H1 (cell line): Measurements from ENCODE around the gene FRMPD1. TPM values are rescaled to one million over a fixed set of nuclear protein-coding genes. Genes with fewer than 3 reads are reported as not detected.

ENCODE experiments used
- CTCF ChIA-PET: fragments of 300-600 bp; sonication (Branson Sonifier 250); formaldehyde crosslinking; loops from one replicate; lab custom pipeline; 2021; ENCODE audit not compliant: partially characterized antibody; lab: Charles Lee
- POLR2A ChIA-PET: fragments of 300-600 bp; sonication (Branson Sonifier 250); formaldehyde crosslinking; loops from one replicate; lab custom pipeline; 2021; ENCODE audit warnings: inconsistent platforms; ENCODE audit not compliant: partially characterized antibody; lab: Charles Lee
- DNase-seq, 2 experiments: peaks; one replicate each; pipeline versions ENCODE4 v3.0.0 to v3.0.0-alpha.2; 2010 to 2022; ENCODE audit warnings: low spot score in 2 of 2, low read depth in 1 of 2, mixed read lengths in 1 of 2
- FAIRE-seq: peaks from 2 replicates; lab custom pipeline; 2011; peaks lifted over from hg19 to GRCh38; lab: Jason Lieb, UNC
- H2AFZ ChIP-seq: 2 replicates; pipeline ENCODE4 v1.8.1; 2012; ENCODE audit warnings: low read length, inconsistent platforms
- H2AK5ac ChIP-seq: 2 replicates; pipeline ENCODE4 v1.6.1; 2013; ENCODE audit warnings: low read depth, low read length
- H2BK120ac ChIP-seq: replicated peaks from 2 replicates; pipeline ENCODE3; 2013; ENCODE audit warnings: low read depth, low read length, inconsistent platforms
- H2BK12ac ChIP-seq: 2 replicates; pipeline ENCODE4 v1.6.1; 2013; ENCODE audit warnings: low read depth, low read length
- H2BK15ac ChIP-seq: 2 replicates; pipeline ENCODE4 v1.6.1; 2013; ENCODE audit warnings: low read length
- H2BK20ac ChIP-seq: 2 replicates; pipeline ENCODE4 v1.6.1; 2013; ENCODE audit warnings: low read length
- H2BK5ac ChIP-seq: 2 replicates; pipeline ENCODE4 v1.6.1; 2013; ENCODE audit warnings: low read depth, low read length
- H3K14ac ChIP-seq: 2 replicates; pipeline ENCODE4 v1.6.1; 2013; ENCODE audit warnings: inconsistent platforms; ENCODE audit not compliant: insufficient read length
- H3K18ac ChIP-seq: 2 replicates; pipeline ENCODE4 v1.6.1; 2013; ENCODE audit warnings: low read length; ENCODE audit errors: extremely low read depth
- H3K23ac ChIP-seq: 2 replicates; pipeline ENCODE4 v1.6.1; 2013; ENCODE audit warnings: inconsistent platforms; ENCODE audit not compliant: insufficient read length
- H3K23me2 ChIP-seq: 2 replicates; pipeline ENCODE4 v1.6.1; 2013; ENCODE audit warnings: low read depth, low read length
- H3K27ac ChIP-seq: 2 replicates; pipeline ENCODE4 v1.6.1; 2011; ENCODE audit warnings: low read depth, low read length, inconsistent platforms
- H3K27me3 ChIP-seq, 4 experiments: replicated peaks in 1 of 4; 1 replicate in 1 of 4; 2 replicates in 3 of 4; pipeline versions ENCODE4 v1.6.1 to v1.8.1; 2011 to 2013; ENCODE audit warnings: low read length in 3 of 4, mild to moderate bottlenecking in 3 of 4, inconsistent platforms in 2 of 4, mixed read lengths in 2 of 4, moderate library complexity in 1 of 4; ENCODE audit not compliant: control insufficient read depth in 3 of 4, insufficient read depth in 3 of 4; ENCODE audit errors: extremely low read depth in 1 of 4
- H3K36me3 ChIP-seq, 4 experiments: 2 replicates each; pipeline versions ENCODE4 v1.6.1 to v1.8.1; 2011 to 2013; ENCODE audit warnings: mild to moderate bottlenecking in 4 of 4, low read length in 3 of 4, moderate library complexity in 2 of 4, control low read depth in 1 of 4, inconsistent platforms in 1 of 4; ENCODE audit not compliant: insufficient read depth in 4 of 4, control insufficient read depth in 2 of 4
- H3K4ac ChIP-seq: replicated peaks from 2 replicates; pipeline ENCODE3; 2013; ENCODE audit warnings: low read length, low read depth, mixed read lengths, inconsistent platforms; ENCODE audit not compliant: insufficient read length
- H3K4me1 ChIP-seq, 4 experiments: replicated peaks in 1 of 4; 1 replicate in 1 of 4; 2 replicates in 3 of 4; pipeline versions ENCODE4 v1.6.1 to v1.8.1; 2011 to 2013; ENCODE audit warnings: low read length in 3 of 4, inconsistent platforms in 2 of 4, mixed read lengths in 1 of 4; ENCODE audit not compliant: insufficient read depth in 4 of 4, control insufficient read depth in 3 of 4
- H3K4me2 ChIP-seq, 2 experiments: 2 replicates each; pipeline versions ENCODE4 v1.6.1 to v1.8.1; 2011 to 2013; ENCODE audit warnings: low read depth in 2 of 2, low read length in 2 of 2, control low read depth in 1 of 2, inconsistent platforms in 1 of 2, mild to moderate bottlenecking in 1 of 2; ENCODE audit not compliant: insufficient read depth in 1 of 2
- H3K4me3 ChIP-seq, 4 experiments: fragments of 200-600, 300-600 bp in 1 of 4; sonication (generic), shearing (Covaris generic), sonication (Bioruptor Twin) in 1 of 4; 2 replicates each; pipeline versions ENCODE4 v1.5.1 to v1.8.1; 2011 to 2016; ENCODE audit warnings: low read length in 4 of 4, low read depth in 3 of 4, control low read depth in 2 of 4, inconsistent platforms in 2 of 4, mild to moderate bottlenecking in 2 of 4, mixed read lengths in 1 of 4, moderate library complexity in 1 of 4; ENCODE audit not compliant: insufficient read depth in 2 of 4; ENCODE audit errors: extremely low read depth in 1 of 4
- H3K56ac ChIP-seq: replicated peaks from 2 replicates; pipeline ENCODE3; 2013; ENCODE audit warnings: low read depth, mild to moderate bottlenecking, mixed read lengths, low read length, inconsistent platforms; ENCODE audit not compliant: insufficient read length
- H3K79me1 ChIP-seq: 2 replicates; pipeline ENCODE4 v1.6.1; 2013; ENCODE audit warnings: low read depth, low read length, control low read depth
- H3K79me2 ChIP-seq, 2 experiments: 2 replicates each; pipeline versions ENCODE4 v1.6.1 to v1.8.1; 2012 to 2013; ENCODE audit warnings: low read length in 2 of 2, mild to moderate bottlenecking in 2 of 2, inconsistent platforms in 1 of 2; ENCODE audit not compliant: insufficient read depth in 2 of 2, control insufficient read depth in 1 of 2
- H3K9ac ChIP-seq, 4 experiments: replicated peaks in 1 of 4; 1 replicate in 1 of 4; 2 replicates in 3 of 4; pipeline versions ENCODE4 v1.6.1 to v1.8.1; 2011 to 2013; ENCODE audit warnings: low read depth in 3 of 4, low read length in 3 of 4, control low read depth in 2 of 4, mild to moderate bottlenecking in 2 of 4, moderate library complexity in 2 of 4, inconsistent platforms in 1 of 4; ENCODE audit errors: extremely low read depth in 1 of 4
- H3K9me3 ChIP-seq, 2 experiments: 2 replicates each; pipeline versions ENCODE4 v1.6.1 to v1.8.1; 2012 to 2013; ENCODE audit warnings: mild to moderate bottlenecking in 2 of 2, moderate library complexity in 2 of 2, control low read depth in 1 of 2, inconsistent platforms in 1 of 2, low read depth in 1 of 2, low read length in 1 of 2, mixed read lengths in 1 of 2; ENCODE audit not compliant: insufficient read depth in 2 of 2
- H4K20me1 ChIP-seq, 2 experiments: replicated peaks in 1 of 2; 2 replicates each; pipeline versions ENCODE3 to v1.8.1; 2011 to 2013; ENCODE audit warnings: inconsistent platforms in 2 of 2, low read length in 2 of 2, mild to moderate bottlenecking in 1 of 2; ENCODE audit not compliant: insufficient read depth in 2 of 2, control insufficient read depth in 1 of 2
- H4K5ac ChIP-seq: 2 replicates; pipeline ENCODE4 v1.6.1; 2013; ENCODE audit warnings: low read length, low read depth, mixed read lengths, inconsistent platforms; ENCODE audit not compliant: insufficient read length
- H4K8ac ChIP-seq: 2 replicates; pipeline ENCODE4 v1.8.0; 2013; ENCODE audit warnings: mild to moderate bottlenecking, moderate library complexity, low read length, inconsistent platforms; ENCODE audit not compliant: insufficient read depth; ENCODE audit errors: extremely low read depth
- H4K91ac ChIP-seq: replicated peaks from 2 replicates; pipeline ENCODE3; 2013; ENCODE audit warnings: low read length, mixed read lengths, inconsistent platforms; ENCODE audit not compliant: insufficient read length
- JUND ChIP-seq: IDR thresholded peaks from 2 replicates; pipeline ENCODE4 v1.6.1; 2011; ENCODE audit warnings: mild to moderate bottlenecking, improper control_type of control experiment, low read length
- KDM5A ChIP-seq: fragments of 200-600 bp; IDR thresholded peaks from 2 replicates; pipeline ENCODE4 v1.7.1; 2012; ENCODE audit warnings: mild to moderate bottlenecking, low read length, inconsistent platforms, mixed read lengths
- TEAD4 ChIP-seq: IDR thresholded peaks from 2 replicates; pipeline ENCODE4 v1.6.1; 2012; ENCODE audit warnings: low read depth, low read length, inconsistent platforms, mixed read lengths
- WGBS, 2 experiments: shearing (Covaris generic) in 1 of 2; methylation state at CpG; one replicate each; pipeline versions ENCODE4 v1.1.6 to v1.1.7; 2013 to 2015; ENCODE audit warnings: low lambda C conversion rate in 2 of 2, mixed read lengths in 2 of 2, inconsistent platforms in 1 of 2, low coverage in 1 of 2, missing lambda C conversion rate in 1 of 2; ENCODE audit not compliant: insufficient replicate concordance in 2 of 2, insufficient coverage in 1 of 2, insufficient read length in 1 of 2; ENCODE audit errors: extremely low coverage in 1 of 2, missing lambda C conversion rate in 1 of 2; 5-methylcytosine and 5-hydroxymethylcytosine counted together
- polyA plus RNA-seq, 7 experiments: library from polyadenylated mRNA; depleted of rRNA in 3 of 7; stranded (reverse) in 5 of 7; unstranded in 2 of 7; fragments of >200 nt in 5 of 7; fragments of 200-250 nt in 2 of 7; gene quantifications; 1 replicate in 5 of 7; 2 replicates in 1 of 7; 4 replicates in 1 of 7; pipeline versions ENCODE4 v1.2.1 to v1.2.3, GENCODE V29; 2011 to 2013; ENCODE audit warnings: missing spikeins in 2 of 7, mixed read lengths in 2 of 7
- total RNA-seq: library from RNA; stranded (reverse); fragmentation: NEBNext Ultra II Directional; extraction: Animal tissue kit (Norgen Biotek cat#: 25700); gene quantifications from 2 replicates; pipeline ENCODE4 v1.2.1, GENCODE V29; 2021

Gene FRMPD1
- total and polyA plus RNA-seq, 2 of the 8 experiments (the other 6 are each of a cell fraction or from before 2014, with no cell fraction given): 0.27 to 0.32 TPM

GRCh38 chr9:37602817-37603216, 47.9 kb upstream of the FRMPD1 start:
- H3K56ac ChIP-seq: no peak overlapping the region
- no peak for TF ChIP-seq JUND
- TF ChIP-seq KDM5A: no peak
- no peak for TF ChIP-seq TEAD4
- H3K4me3 ChIP-seq: no peak overlapping the region
- H2BK120ac ChIP-seq: no peak overlapping the region
- H3K36me3 ChIP-seq: no peaks in the 10 kb centered on the region
- no peaks in the 10 kb centered on the region for H3K23me2 ChIP-seq
- H3K23ac ChIP-seq: no peak overlapping the region
- H3K4ac ChIP-seq: no peak overlapping the region
- H2BK20ac ChIP-seq: no peak overlapping the region
- H3K27me3 ChIP-seq: peaks cover 0 to 2% (median 0%) of the 10 kb centered on the region in 4 experiments; a peak in 1 of 7 replicates
- H4K20me1 ChIP-seq: no peaks in the 10 kb centered on the region
- no peak overlapping the region for H3K27ac ChIP-seq
- no peak overlapping the region for H2BK12ac ChIP-seq
- FAIRE-seq (no peak), DNase-seq (no peak)
- H3K18ac ChIP-seq: no peak overlapping the region
- H2AFZ ChIP-seq: no peak overlapping the region
- ChIA-PET CTCF (interaction anchor here (0.9 to 1.3 kb wide), 2 partner anchors 12 to 13 kb away, joined by 4 to 5 read pairs; no protein-coding TSS in a partner anchor), POLR2A (no interaction called here)
- H2BK15ac ChIP-seq: no peak overlapping the region
- H4K8ac ChIP-seq: no peak overlapping the region
- H3K4me2 ChIP-seq: no peak overlapping the region
- H4K91ac ChIP-seq: no peak overlapping the region
- H4K5ac ChIP-seq: no peak overlapping the region
- no peaks in the 10 kb centered on the region for H3K79me1 ChIP-seq
- no peaks in the 10 kb centered on the region for H3K9me3 ChIP-seq
- H3K14ac ChIP-seq: no peak overlapping the region
- no peak overlapping the region for H2AK5ac ChIP-seq
- H3K79me2 ChIP-seq: no peaks in the 10 kb centered on the region
- no peaks in the 10 kb centered on the region for H3K4me1 ChIP-seq
- WGBS, 2 experiments: 89% methylated on average over 5 of the region's 5 CpGs; no CpG with 5 or more reads in 1 of the 2 experiments
- no peak overlapping the region for H2BK5ac ChIP-seq
- no peak overlapping the region for H3K9ac ChIP-seq
